LNCAP (cell line): ENCODE measurements around the gene STRN4.

Experiments
- TF ChIP-seq, protein P1 (sequence below): fragments of 450-650 bp; IDR thresholded peaks from 2 replicates; pipeline ENCODE4 v1.5.1; 2017; ENCODE audit warnings: mild to moderate bottlenecking

The STRN4 gene

DNA sequence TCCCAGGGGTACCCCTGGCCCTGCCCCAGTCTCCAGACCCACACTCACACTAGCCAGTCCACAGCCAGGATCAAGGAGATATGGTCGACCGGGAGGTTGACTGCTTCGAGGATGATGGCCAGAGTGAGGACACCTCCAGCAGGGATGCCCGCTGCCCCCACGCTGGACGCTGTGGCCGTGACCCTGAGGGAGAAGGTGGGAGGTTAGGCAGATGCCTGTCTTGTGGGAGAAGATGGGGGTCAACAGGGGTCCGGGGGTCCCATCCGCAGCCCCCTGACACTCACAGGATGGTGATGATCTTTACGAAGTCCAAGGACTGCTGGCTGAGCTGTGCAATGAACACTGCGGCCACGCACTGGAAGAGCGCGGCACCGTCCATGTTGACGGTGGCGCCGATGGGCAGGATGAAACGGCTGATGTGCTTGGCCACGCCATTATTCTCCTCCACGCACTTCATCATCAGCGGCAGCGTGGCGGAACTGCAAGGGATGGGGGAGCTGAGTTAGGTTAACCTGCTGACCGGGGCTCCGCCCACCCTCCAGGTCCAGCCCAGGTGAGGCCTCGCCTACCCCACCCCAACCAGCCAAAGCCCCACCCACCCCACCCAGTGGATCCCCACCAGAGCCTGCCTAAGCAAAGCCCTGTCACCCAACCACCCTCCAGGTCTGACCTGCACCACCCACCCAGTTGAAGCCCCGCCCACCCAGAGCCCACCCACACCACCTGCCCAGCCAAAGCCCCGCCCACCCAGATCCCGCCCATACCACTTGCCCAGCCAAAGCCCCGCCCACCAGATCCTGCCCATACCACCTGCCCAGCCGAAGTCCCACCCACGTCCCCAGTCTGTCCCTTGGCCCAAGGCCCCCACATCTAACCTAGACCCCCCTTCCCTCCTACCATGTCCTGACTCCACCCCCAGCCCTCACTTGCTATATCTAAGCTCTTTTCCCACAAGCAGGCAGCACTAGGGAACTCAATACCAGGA lies 31.0 kb upstream of the STRN4 start:
- TF ChIP-seq, protein P1, sequence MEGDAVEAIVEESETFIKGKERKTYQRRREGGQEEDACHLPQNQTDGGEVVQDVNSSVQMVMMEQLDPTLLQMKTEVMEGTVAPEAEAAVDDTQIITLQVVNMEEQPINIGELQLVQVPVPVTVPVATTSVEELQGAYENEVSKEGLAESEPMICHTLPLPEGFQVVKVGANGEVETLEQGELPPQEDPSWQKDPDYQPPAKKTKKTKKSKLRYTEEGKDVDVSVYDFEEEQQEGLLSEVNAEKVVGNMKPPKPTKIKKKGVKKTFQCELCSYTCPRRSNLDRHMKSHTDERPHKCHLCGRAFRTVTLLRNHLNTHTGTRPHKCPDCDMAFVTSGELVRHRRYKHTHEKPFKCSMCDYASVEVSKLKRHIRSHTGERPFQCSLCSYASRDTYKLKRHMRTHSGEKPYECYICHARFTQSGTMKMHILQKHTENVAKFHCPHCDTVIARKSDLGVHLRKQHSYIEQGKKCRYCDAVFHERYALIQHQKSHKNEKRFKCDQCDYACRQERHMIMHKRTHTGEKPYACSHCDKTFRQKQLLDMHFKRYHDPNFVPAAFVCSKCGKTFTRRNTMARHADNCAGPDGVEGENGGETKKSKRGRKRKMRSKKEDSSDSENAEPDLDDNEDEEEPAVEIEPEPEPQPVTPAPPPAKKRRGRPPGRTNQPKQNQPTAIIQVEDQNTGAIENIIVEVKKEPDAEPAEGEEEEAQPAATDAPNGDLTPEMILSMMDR, result no peak

DNA sequence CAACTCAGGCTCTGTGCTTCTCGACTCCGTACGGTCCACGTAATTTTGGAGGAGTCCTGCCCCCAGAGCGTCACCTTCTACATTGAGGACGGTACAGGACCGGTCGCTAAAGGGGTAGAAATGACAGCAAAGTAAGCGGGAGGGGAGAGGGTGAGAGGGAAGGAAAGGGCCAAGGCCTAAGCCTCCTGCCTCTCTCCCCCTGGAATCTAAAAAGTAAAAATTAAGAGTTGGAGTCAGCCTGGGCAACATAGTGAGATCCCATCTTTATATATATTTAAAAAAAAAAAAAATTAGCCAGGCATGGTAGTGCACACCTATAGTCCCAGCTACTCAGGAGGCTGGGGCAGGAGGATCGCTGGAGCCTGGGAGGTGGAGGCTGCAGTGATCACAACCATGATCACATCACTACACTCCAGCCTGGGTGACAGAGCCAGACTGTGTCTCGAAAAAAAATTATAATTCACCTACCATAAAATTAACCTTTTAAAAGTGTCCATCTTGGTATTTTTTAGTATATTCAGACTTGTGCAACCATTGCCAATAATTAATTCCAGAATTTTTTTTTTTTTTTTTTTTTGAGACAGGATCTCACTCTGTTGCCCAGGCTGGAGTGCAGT lies 29.5 kb upstream of the STRN4 start:
- TF ChIP-seq, protein P1, result no peak

DNA sequence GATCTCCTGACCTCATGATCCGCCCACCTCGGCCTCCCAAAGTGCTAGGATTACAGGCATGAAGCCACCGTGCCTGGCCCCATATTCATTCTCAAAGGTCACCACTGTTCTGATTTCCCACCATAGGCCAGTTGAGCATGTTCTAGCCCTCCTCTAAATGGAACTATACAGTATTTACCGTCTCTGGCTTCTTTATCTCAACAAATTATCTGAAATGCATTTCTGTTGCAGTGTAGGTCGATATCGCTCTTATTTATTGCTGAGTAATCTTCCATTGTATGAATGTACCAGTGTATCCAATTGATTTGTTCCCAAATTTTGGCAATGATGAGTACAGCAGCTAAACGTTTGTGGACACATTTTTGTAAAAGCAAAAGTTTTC lies 26.8 kb upstream of the STRN4 start:
- TF ChIP-seq, protein P1, result no peak

DNA sequence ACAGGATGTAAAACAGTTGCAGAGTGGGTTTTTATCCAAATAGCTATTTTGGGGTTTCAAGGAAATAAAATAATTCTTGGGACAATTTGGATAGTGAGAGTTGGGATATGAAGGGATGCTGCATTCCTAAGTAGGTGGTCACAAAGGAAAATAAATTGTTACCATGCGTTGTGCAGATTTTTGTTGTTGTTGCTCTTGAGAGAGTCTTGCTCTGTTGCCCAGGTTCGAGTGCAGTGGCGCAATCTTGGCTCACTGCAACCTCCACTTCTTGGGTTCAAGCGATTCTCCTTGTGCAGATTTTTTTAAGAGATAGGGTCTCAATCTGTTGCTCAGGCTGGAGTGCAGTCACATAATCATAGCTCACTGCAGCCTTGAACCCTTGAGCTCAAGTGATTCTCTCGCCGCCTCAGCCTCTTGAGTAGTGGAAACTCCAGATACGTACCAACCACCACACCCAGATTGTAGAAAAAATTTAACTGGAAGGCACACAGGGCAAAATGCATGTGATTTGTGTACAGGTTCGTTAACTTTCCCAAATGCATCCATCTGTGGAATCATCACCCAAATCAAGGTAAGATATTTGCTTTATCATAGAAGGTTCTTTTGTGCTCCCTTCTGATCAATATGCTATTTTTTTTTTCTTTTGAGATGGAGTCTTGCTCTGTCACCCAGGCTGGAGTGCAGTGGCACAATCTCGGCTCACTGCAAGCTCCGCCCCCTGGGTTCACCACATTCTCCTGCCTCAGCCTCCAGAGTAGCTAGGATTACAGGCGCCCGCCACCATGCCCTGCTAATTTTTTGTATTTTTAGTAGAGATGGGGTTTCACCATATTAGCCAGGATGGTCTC lies 26.1 kb upstream of the STRN4 start:
- TF ChIP-seq, protein P1, result no peak

DNA sequence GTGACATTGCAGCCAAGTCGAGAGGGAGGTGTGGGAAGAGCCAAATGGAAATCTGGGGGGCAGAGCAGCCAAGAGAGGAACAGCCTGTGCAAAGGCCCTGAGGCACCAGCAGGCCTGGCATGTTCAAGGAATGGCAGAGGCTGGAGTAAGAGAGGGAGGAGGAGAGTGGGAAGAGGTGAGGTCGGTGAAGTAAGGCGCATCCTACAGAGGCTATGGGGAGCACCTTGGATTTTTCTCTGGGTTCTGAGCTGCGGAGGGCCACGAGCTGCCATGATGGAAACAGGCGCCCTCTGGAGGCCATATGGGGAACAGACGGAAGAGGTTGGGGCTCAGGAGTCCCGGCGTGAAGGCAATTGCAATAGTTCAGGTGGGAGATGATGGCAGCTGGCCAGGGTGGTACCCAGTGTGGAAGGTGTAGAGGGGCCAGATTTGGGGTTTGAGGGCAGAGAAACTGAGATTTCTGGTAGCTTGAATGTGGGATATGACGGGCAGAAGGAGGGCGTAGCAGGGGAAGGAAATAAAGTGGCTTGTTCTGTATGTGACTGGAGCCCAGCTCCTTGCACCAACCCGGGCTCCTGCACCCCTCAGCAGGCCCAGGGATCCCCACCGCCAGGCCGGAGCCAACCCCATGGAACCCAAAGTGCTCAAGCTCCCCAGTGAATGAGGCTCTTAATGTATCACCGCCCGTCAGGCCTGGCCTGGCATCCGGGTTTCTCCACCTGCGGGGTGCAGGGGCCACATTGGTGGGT lies 20.5 kb upstream of the STRN4 start:
- TF ChIP-seq, protein P1, result peak; percentile 27; the same call in 1 of the 2 replicates

DNA sequence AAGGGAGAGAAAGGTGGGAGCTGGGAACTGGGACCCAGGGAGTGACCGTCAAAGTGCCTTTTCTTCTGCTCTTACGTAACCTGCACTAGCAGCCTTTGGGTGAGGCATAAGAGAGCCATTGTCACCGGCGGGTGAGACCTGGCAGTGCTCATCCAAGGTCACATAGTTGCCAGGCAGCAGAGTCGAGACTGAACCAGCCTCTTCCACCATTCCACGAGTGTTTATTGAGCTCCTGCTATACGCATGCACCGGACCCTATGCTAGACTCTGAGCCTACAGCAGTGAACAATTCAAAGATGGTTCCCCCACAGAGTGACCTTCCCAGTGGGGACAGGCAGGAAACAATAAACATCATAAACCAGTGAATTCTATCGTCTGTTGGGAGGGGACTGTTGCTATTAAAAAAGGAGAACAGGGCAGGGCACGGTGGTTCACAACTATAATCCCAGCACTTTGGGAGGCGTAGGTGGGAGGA lies 18.6 kb upstream of the STRN4 start:
- TF ChIP-seq, protein P1, result no peak
